Thymus (tissue), 11 donors: Measurements from ENCODE around the gene ROMO1. TPM values are rescaled to one million over a fixed set of nuclear protein-coding genes. Genes with fewer than 3 reads are reported as not detected.
"Not testable (repeated sequence)": the region's sequence is repeated elsewhere in the genome, so short reads cannot be mapped to it uniquely, and the experiment has no call there.

Experiments
- DNase-seq, 9 donors: peaks; one replicate each; pipeline ENCODE4 v3.0.0-alpha.2; 2013; ENCODE audit warnings: low spot score in 9 of 9, low read depth in 6 of 9, missing footprints in 1 of 9
- H3K27ac ChIP-seq, 2 donors: one replicate each; pipeline ENCODE4 v1.5.1; 2013; ENCODE audit warnings: control low read depth in 1 of 2, low read depth in 1 of 2, low read length in 1 of 2, mild to moderate bottlenecking in 1 of 2, moderate library complexity in 1 of 2
- H3K27me3 ChIP-seq, 2 donors: one replicate each; pipeline ENCODE4 v1.5.1; 2013; ENCODE audit warnings: low read length in 1 of 2; ENCODE audit not compliant: control insufficient read depth in 2 of 2, insufficient read depth in 1 of 2
- H3K36me3 ChIP-seq, 2 donors: one replicate each; pipeline ENCODE4 v1.5.1; 2013; ENCODE audit warnings: low read length in 1 of 2, mild to moderate bottlenecking in 1 of 2, moderate library complexity in 1 of 2; ENCODE audit not compliant: control insufficient read depth in 2 of 2, insufficient read depth in 2 of 2
- H3K4me1 ChIP-seq, 2 donors: one replicate each; pipeline ENCODE4 v1.5.1; 2013; ENCODE audit warnings: low read length in 2 of 2; ENCODE audit not compliant: control insufficient read depth in 2 of 2, insufficient read depth in 2 of 2
- H3K4me3 ChIP-seq, 2 donors: one replicate each; pipeline ENCODE4 v1.5.1; 2013; ENCODE audit warnings: low read length in 2 of 2, control low read depth in 1 of 2, mild to moderate bottlenecking in 1 of 2
- H3K9me3 ChIP-seq, 2 donors: one replicate each; pipeline ENCODE4 v1.5.1; 2013; ENCODE audit warnings: low read length in 1 of 2, mild to moderate bottlenecking in 1 of 2; ENCODE audit not compliant: control insufficient read depth in 2 of 2, insufficient read depth in 1 of 2
- WGBS: extraction: QIAGEN DNeasy Blood & Tissue Kit; methylation state at CpG from one replicate; pipeline ENCODE4 v1.1.7; 2013; 5-methylcytosine and 5-hydroxymethylcytosine counted together
- polyA plus RNA-seq: library from polyadenylated mRNA; stranded (reverse); fragments of 200-250 nt; gene quantifications from one replicate; pipeline ENCODE4 v1.2.3, GENCODE V29; 2013
- total RNA-seq: library from RNA; stranded (reverse); fragments of 120-200 nt; gene quantifications from one replicate; pipeline ENCODE4 v1.2.4, GENCODE V29; 2013
- donor health status: healthy.

Gene ROMO1
- total and polyA plus RNA-seq, 2 donors = 213 to 296 TPM

- Histone ChIP-seq H3K9me3 (no peaks in the 10 kb centered on the region), H3K36me3 (peaks cover 32 to 68% of the 10 kb centered on the region in 2 donors), H3K4me3 (no peak overlapping the region), H3K4me1 (peaks cover 4 to 10% of the 10 kb centered on the region in 2 donors), H3K27ac (no peak overlapping the region), H3K27me3 (no peaks in the 10 kb centered on the region)
- WGBS = 79% methylated on average over 4 of the region's 4 CpGs
- DNase-seq = no peak
Measured at GRCh38 chr20:35702824-35703695, 3.9 kb downstream of the ROMO1 start.

- 98% methylated on average over 5 of the region's 5 CpGs for WGBS
- Histone ChIP-seq H3K36me3 (peaks cover 35 to 84% of the 10 kb centered on the region in 2 donors), H3K27ac (no peak overlapping the region), H3K4me3 (no peak overlapping the region), H3K27me3 (no peaks in the 10 kb centered on the region), H3K4me1 (peaks cover 0 to 6% of the 10 kb centered on the region in 2 donors), H3K9me3 (no peaks in the 10 kb centered on the region)
- DNase-seq = no peak
Measured at GRCh38 chr20:35704514-35705261, 5.5 kb downstream of the ROMO1 start.

GRCh38 chr20:35705894-35706293 is 6.7 kb downstream of the ROMO1 start:
- not testable (repeated sequence) for DNase-seq, H3K4me1 ChIP-seq, H3K27me3 ChIP-seq, H3K9me3 ChIP-seq, H3K27ac ChIP-seq, H3K4me3 ChIP-seq
- WGBS = 98% methylated on average over 11 of the region's 11 CpGs
- peaks cover 35 to 92% of the 10 kb centered on the region in 2 donors for H3K36me3 ChIP-seq

- not testable (repeated sequence) for H3K9me3 ChIP-seq, H3K27ac ChIP-seq, H3K4me3 ChIP-seq, DNase-seq, H3K4me1 ChIP-seq, H3K27me3 ChIP-seq
- 99% methylated on average over 17 of the region's 17 CpGs for WGBS
- peaks cover 34 to 95% of the 10 kb centered on the region in 2 donors for H3K36me3 ChIP-seq
Measured at GRCh38 chr20:35706591-35707529, 7.7 kb downstream of the ROMO1 start.

GRCh38 chr20:35708502-35708901 is 9.3 kb downstream of the ROMO1 start:
- no peak for DNase-seq
- H3K4me3 ChIP-seq = no peak overlapping the region
- H3K9me3 ChIP-seq = no peaks in the 10 kb centered on the region
- H3K36me3 ChIP-seq = peaks cover 38 to 96% of the 10 kb centered on the region in 2 donors
- H3K27ac ChIP-seq = no peak overlapping the region
- no peaks in the 10 kb centered on the region for H3K4me1 ChIP-seq
- no peaks in the 10 kb centered on the region for H3K27me3 ChIP-seq
- 94% methylated on average over 1 of the region's 1 CpG for WGBS

- Histone ChIP-seq H3K27ac (no peak overlapping the region), H3K4me1 (no peaks in the 10 kb centered on the region), H3K4me3 (no peak overlapping the region), H3K27me3 (no peaks in the 10 kb centered on the region), H3K36me3 (peaks cover 42 to 96% of the 10 kb centered on the region in 2 donors), H3K9me3 (no peaks in the 10 kb centered on the region)
- no peak for DNase-seq
- 94% methylated on average over 1 of the region's 1 CpG for WGBS
Measured at GRCh38 chr20:35709259-35709658, 10.1 kb downstream of the ROMO1 start.

- Histone ChIP-seq H3K36me3 (peaks cover 42 to 95% of the 10 kb centered on the region in 2 donors), H3K27ac (no peak overlapping the region), H3K4me1 (no peaks in the 10 kb centered on the region), H3K9me3 (no peaks in the 10 kb centered on the region), H3K4me3 (no peak overlapping the region), H3K27me3 (no peaks in the 10 kb centered on the region)
- no peak for DNase-seq
Measured at GRCh38 chr20:35710039-35710438, 10.8 kb downstream of the ROMO1 start.

- 96% methylated on average over 6 of the region's 6 CpGs for WGBS
- Histone ChIP-seq H3K27me3 (no peaks in the 10 kb centered on the region), H3K36me3 (peaks cover 44 to 95% of the 10 kb centered on the region in 2 donors), H3K27ac (no peak overlapping the region), H3K4me1 (no peaks in the 10 kb centered on the region), H3K9me3 (no peaks in the 10 kb centered on the region), H3K4me3 (no peak overlapping the region)
- DNase-seq = no peak
Measured at GRCh38 chr20:35710884-35711587, 11.8 kb downstream of the ROMO1 start.
